HG03378 (cell line): Measurements from ENCODE around the gene SH3PXD2A.
"Not testable (repeated sequence)": the region's sequence is repeated elsewhere in the genome, so short reads cannot be mapped to it uniquely, and the experiment has no call there.

ENCODE experiments used
- ATAC-seq: cut with Tn5 transposase; IDR thresholded peaks from one replicate; pipeline ENCODE4 v1.9.1; 2021; ENCODE audit warnings: mild to moderate bottlenecking, moderate library complexity; ENCODE audit not compliant: unreplicated experiment

The SH3PXD2A gene

DNA sequence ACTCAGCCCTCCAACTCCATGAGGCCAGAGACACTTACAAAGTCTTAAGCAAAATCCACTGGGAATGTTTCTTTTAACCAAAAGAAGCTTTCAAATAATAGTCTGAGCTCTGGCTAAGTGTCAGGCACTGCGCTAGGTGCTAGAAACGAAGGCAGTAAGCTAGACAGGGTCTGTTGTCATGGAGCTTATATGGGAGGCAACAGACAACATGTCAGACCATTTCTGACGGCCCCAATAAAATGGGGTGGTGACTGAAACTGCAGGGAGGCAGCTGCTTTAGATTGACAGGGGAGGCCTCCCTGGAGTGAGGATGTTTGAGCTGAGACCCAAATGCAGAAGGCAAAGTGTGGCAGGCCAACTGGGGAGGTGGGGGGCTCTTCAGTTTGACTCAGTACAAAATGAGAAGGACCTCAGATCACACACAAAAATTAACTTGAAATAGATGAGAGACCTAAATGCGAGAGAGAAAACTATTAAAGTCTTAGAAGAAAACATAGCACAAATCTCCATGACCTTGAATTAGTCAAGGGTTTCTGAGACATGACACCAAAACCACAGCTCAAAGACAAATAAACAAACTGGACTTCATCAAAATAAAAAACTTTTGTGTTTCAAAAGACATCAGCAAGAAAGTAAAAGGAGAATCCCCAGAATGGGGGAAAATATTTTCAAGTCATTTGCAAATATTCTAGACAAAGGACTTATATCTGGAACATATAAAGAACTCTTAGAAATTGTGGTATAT lies 40.6 kb downstream of the SH3PXD2A start:
- ATAC-seq = no peak

DNA sequence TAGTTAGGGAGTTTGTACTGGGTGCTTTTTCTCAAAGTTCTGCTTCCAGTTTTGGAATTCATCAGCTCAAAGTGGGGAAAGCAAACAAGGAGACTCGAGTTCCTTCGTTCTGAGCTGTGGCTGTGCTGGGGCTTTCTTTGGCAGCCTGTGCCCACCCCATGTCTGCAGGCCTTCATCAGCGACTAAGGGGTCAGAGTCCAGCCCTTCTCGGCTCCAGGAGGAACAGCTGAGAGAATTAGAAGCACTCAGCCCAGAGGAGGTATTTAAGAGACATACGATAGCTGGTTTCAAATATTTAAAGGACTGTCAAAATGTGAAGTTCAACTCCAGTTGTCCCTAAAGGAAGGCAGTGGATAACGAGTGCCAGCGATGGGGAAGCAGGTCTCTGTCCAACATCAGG lies 41.3 kb downstream of the SH3PXD2A start:
- ATAC-seq = no peak

DNA sequence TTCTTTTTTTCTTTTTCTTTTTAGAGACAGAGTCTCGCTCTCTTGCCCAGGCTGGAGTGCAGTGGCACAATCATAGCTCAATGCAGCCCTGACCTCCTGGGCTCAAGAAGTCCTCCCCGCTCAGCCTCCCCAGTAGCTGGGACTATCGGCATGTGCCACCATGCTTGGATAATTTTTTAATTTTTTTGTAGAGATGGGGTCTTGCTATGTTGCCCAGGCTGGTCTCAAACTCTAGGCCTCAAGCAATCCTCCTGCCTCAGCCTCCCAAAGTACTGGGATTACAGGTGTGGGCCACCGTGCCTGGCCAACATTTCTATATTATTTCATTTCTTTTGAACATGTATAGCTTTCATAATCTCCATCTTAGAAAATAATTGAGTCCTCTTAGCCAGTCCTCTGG lies 42.1 kb downstream of the SH3PXD2A start:
- ATAC-seq = not testable (repeated sequence)

DNA sequence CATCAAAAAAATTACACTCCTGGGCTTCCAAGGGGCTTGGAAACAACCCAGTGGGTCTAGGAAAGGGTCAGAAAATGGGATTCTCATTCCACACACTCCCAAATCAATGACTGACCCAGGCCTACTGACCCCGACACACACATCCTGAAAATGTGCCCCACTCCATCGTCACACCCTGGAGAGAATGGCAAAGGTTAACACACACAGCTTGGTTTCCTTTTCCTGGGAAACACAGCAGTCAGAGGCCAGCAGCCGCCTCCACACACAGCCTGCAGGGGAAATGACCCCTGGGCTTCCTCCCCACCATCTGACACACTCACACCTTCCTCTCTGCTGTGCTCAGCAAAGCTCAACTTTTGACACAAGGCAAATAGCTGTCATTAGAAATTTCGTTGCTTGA lies 42.9 kb downstream of the SH3PXD2A start:
- ATAC-seq = no peak

DNA sequence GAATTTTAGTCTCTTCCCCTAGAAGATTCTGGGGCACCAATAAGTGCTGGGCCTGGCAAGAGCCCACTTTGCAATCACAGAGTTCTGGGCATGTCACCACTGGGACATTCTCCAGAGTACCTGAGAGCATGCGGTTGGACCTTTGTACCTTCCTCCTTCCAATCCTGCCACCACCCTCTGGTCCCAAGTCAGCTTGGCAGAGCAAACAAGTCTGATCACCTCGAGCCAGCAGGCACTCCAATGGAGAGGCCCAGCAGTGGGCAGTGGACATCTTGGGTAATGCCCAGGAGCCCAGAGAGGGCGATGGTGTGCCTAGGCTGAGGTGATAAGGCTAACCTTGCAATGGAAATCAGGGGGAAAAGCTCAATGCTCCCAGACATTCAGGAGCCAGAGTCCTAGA lies 43.4 kb downstream of the SH3PXD2A start:
- ATAC-seq = no peak

DNA sequence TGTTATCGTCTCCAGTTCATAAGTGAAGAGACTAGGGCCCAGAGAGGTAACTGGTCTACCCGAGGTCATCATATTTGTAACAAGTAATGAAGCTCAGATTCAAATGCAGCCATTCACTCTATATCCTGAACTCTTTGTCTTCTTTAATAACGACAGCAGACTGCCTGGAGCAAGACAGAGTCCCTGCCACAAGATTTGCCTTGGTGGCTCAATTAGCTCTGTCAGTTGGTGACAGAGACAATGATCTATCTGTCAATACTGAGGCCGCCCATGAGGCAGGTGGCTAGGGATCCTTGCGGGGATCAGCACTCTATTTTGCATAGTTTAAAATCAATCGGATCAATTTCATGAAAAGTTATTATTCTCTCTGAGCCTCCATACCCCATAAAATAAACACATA lies 43.9 kb downstream of the SH3PXD2A start:
- ATAC-seq = no peak

DNA sequence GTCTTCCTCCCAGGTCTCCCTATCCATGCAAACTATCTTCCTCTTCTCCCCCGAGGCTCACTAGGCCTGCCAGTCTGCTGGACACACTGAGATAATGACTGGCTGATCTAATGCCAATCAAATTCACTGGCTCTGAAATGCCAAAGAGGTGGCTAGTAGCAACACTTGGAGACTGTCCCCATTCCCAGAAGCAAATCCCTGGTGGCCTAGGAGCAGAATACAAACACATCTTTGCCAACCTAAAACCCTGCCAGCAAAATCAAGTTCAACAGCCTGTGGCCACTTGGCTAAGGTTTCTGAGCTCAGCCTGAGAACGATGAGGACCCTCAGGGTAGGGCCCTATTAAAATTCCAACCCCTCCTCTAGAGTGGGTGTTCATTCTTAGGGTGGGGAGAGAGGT lies 46.6 kb downstream of the SH3PXD2A start:
- no peak for ATAC-seq

DNA sequence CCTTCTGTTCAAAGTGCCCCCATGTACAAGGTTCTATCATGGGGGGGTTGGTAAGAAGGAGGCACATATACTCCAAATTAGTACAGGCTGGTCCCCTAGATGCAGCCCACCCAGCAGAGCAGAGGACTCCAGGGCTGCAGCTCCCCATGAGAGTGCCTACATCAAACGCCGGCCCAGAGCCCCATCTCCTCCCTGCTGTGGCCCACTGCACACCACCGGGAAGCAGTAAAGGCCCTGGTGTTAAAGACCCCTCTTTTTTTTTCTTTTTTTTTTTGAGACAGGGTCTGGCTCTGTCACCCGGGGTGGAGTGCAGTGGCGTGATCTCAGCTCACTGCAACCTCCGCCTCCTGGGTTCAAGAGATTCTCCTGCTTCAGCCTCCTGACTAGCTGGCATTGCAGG lies 47.4 kb downstream of the SH3PXD2A start:
- ATAC-seq = no peak

DNA sequence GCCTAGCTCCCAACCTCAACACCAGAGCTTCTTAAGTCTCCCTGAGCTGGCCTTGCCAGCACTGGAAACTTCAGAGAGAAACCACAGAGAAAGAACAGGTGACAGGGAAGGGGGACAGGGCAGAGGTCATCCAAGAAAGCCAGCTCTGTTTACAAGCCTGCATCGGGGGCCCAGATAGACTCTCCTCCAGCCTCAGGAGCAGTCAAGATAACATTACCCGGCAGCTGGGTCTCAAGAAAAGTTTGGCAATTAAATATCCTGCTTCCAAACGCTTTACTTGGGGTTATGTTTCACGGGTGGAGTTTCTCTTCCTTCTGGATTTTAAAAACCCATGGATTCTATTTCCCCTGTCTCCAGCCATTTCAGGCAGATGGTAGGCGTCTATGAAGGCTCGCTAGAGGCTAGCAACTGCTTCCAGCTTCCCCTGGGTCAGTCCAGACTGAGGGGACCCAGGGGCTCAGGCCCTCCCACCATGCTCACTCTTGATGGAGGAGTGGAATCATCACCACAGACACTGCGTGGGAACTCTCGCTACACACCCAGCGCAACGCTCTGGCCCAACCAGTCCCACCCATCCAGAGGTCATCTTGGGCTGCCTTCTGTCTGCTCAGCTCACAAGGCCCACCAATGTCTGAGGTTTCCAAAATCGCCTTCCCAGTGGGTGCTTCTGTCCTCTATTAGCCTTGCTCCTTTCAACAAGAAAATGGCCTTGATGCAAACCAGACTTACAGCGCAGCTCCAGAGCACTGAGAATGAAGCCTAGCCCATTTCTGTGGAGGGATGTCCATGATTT lies 48.8 kb downstream of the SH3PXD2A start:
- ATAC-seq = no peak

DNA sequence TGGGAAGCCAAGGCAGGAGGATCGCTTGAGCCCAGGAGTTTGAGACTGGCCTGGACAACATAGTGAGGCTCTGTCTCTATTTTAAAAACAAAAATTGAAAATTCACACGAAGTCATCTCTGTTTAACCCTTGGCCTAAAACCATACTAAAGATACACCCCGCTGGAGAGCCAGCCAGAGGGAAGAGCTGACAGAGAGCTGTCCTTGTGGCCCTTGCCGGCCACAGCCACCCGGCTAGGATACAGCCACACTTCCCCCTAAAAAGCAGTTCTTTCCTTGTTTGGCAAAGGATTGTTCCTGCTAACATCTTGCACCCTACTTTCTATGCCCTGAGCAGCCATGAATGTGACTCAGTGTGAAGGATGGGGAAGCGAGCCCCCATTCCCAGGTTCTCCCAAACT lies 49.6 kb downstream of the SH3PXD2A start:
- no peak for ATAC-seq

DNA sequence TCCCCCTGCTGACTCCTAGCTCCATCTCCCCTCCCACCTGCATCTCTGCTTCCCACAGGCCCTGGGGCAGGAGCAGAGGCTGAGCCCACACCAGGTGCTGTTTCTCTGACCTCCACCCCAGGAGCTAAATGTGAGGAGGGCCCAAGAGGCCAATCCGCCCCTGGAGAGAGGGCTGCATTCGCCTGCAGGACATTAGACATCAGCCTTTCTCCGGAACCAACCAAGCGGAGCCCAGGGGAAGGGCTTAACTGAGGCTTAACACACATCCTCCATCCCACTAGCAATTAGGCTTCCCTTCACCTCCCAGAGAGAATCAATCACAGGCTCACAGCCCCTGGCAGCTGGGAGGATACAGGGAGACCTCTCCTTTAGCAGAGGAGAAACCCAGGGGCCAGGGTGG lies 50.5 kb downstream of the SH3PXD2A start:
- ATAC-seq = no peak

DNA sequence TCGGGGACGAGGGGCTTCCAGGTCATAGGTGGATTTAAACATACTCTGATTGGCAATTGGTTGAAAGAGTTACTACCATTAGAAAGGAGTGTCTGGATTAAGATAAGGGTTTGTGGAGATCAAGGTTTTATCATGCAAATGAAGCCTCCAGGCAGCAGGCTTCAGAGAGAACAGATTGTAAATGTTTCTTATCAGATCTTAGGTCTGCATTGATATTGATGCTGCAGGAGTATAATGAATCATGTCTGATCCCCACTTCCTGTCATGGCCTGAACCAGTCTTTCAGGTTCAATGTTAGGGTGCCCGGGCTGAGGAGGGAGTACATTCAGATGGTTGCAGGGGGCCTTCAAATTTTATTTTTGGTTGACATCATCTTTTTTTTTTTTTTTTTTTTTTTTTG lies 51.4 kb downstream of the SH3PXD2A start:
- ATAC-seq = no peak

DNA sequence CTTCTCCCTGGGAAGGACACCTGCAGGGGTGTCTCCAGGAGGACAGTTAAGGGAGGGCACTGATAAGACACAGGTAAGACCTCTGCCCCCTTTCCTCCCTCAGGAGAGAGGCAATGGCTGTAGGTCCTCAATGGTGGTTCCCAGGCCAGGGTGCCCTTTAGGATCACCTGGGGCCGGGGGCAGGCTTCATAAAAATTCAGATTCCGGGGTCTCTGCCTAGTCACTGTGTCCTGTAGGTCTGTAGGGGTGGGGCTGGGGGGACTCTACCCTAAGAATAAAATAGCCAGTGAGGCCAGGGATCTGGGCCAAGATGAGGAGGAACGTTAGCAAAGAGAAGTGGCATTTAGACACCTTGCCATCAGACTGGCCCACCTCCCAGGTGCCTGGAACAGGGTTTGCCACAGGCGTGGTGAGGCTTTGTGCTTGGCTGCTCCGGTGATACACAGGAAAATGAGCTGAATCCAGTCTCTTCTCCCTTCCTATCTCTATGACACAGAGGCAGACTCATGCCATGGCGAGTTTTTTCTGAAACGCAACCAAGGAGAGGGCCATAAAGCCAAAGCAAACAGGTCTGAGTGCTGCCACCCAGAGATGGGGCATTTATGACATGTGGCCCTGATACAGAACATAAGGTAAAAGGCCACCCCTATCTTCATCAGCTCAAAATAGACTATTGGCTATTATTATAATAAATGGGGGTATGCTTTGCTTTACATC lies 52.6 kb downstream of the SH3PXD2A start:
- no peak for ATAC-seq

DNA sequence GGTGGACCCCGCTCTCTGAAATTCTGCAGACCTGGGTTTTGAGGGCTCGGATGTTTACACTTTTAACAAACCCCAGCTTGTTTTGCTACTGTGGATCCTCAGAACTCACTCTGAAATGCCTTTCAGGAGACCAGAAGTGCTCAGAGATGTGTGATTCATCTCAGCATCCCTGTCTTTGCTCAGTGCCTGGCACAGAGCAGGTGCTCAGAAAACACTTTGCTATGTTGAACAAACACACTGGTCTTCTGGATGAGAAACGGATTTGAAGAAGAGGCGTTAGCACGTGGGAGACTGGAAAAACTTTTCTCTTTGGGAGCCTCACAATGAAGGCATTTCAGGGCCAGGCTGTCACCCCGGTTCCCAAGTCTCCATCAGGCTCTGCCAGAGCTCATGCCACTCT lies 53.3 kb downstream of the SH3PXD2A start:
- no peak for ATAC-seq

DNA sequence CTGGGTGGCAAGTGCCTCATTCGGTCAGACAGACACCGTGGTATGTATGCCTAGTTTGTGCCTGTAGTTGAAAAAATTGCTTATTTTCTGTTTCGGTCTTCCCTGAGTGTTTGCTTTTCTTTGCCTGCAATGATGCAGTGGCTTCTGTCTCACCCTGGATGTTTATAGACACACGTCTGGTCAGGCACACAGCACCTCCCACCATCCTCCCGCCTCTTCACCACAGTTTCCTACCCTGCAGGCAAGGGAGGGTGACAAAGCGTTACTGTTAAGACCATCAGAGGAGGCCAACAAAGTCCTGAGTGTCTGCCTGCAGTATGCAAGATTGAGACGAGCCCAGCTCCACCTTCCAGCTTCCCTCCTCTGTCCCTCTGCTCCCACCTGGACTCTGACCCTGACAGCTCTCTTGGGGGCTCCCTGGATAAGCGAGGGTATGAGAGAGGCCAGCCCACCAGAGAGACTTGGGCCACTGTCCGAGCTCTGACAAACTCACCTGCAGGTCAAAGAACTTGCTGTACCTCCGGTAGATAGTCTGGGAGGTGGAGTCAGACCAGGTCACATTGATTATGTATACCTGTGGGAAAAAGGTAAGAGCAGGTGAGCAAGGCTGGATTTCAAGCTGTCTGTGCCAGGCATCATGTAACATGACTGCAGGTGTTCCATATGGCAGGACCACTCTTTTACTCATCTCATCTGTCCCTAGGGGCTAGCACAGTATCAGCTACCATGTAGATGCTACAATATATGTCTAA lies 54.4 kb downstream of the SH3PXD2A start:
- ATAC-seq = peak; percentile 87

DNA sequence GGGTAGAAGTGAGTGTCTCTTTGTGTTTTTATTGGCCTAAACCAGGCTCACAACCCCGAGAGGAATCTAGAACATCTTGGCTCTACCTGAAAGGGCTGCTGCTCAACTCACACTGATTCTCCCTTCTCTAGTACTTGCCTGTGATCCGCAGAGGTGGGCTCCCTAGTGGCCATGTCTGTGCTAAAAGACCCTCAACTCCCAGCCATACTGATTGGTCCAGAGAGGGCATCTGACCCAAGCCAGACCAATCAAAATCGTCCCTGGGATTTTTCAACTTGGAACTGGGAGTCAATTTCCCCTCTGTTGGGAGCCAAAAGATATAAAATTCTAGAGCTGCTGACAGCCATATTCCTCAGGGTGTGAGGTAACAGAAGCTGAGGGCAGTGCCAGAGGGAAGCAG lies 55.3 kb downstream of the SH3PXD2A start:
- ATAC-seq = no peak

DNA sequence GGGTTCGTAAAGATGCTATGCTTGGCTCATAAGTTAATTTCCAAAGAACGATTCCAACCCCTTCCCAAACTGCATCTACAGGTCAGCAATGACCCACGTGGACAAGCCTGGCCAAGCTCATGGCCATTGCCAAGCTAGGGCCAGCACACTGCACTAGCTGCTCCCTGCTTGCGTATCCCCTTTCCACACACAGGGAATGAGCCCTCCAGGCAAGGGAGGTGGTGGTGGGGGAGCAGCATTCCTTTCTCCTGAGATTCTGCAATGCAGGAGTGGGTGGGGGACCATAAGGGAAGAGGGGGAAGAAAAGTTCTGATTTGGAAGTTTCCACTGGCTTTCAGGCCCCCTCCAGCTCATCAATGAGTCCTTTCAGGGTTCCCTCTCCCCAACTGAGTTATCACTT lies 56.0 kb downstream of the SH3PXD2A start:
- no peak for ATAC-seq

DNA sequence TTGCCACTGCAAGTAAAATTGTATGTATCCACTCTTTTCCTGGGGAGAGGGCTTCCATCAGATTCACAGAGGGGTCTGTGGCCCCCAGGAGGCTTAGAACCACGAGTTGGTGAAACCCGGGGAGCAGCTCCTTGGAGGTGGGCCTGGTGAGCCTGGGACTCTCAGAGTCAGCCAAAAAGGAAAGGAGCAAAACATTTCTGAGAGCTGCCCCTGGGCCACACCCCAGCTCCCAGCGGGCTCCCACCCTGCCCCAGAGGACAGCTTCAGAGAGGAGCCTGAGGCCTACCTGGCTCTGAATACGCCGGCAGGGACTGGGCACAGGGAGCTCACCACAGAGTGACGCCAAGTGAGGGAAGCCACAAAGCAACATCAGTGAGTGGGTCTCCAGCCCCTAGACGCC lies 56.9 kb downstream of the SH3PXD2A start:
- no peak for ATAC-seq

DNA sequence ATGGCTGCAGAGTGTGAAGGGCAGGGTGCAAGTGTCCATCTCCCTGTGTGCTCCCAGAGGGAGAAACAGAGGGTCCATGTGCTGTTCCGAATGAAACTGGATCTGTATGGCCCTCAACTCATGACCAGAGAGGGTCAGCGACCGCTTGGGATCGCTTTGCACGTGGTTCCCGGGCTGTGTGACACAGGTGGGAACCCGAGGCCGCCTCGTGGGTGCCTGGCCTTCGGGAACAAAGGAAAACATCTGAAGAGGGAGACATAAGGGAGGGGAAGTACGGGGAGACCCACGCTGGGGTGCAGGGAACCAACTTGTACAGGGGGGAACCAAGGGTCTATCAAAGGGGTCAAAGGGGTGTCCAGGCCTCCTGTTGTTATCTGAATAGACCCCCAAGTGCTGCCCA lies 57.5 kb downstream of the SH3PXD2A start:
- no peak for ATAC-seq

DNA sequence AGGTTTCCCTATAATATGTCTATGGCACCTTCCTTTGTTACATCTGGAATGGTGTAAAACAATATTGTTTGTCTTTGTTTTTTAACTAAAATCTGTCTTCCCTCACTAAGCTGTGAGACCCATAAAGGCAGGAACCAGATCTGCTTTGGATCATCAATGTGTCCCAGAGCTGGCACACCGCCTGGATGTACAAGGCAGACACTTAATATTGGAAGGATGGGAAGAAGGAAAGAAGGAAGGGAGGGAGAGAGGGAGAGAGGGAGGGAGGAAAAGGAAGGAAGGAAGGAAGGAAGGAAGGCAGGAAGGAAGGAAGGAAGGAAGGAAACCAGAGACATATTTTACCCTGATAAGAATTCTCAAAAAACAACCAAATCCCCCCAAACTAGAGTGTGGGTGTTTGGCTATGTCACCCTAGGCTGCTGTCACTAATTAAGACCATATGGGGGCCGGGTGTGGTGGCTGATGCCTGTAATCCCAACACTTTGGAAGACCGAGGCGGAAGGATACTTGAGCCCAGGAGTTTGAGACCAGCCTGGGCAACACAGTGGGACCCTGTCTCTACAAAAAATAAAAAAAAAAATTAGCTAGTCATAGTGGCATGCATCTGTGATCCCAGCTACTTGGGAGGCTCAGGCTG lies 59.6 kb downstream of the SH3PXD2A start:
- no peak for ATAC-seq

DNA sequence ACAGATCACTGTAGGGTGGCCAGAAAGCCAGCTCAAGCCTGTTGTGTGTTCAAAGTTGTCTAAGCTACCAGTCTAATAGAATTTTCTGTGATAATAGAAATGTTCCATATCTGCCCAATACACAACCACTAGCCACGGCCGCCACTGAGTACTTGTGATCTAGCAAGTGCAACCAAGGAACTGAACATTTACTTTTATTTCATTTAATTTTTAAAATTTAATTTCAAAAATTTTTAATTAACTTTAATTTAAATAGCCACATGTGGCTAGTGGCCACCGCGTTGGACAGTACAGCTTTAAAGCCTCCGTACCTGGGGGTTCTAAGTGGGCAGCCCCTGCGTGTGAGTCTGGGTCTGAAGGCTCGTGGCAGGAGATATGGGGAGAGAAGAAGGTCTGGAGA lies 60.4 kb downstream of the SH3PXD2A start:
- no peak for ATAC-seq
